Measurements from ENCODE around the gene SLC25A38.
"Not testable (repeated sequence)": the region's sequence is repeated elsewhere in the genome, so short reads cannot be mapped to it uniquely, and the experiment has no call there.

The SLC25A38 gene

GRCh38 chr3:39413691-39414420, 30.7 kb downstream of the SLC25A38 start:
- no peaks in the 10 kb centered on the region for H3K79me2 ChIP-seq
- no peaks in the 10 kb centered on the region for H3K9me3 ChIP-seq (ENCODE audit: control insufficient read depth, low read length)
- H3K27me3 ChIP-seq (ENCODE audit: control insufficient read depth, insufficient read depth, low read length), result no peaks in the 10 kb centered on the region
- no peak overlapping the region for H3K4me2 ChIP-seq (ENCODE audit: low read length)
- H3K4me1 ChIP-seq, result peaks cover 9% of the 10 kb centered on the region
- H3K27ac ChIP-seq, result peak overlapping the region; percentile 1
- no peak overlapping the region for H3K4me3 ChIP-seq (ENCODE audit: low read depth, low read length)
- no peak overlapping the region for H2AFZ ChIP-seq
- TF ChIP-seq CTCF (IDR thresholded peaks at IDR 0.05), result no peak
- H3K9ac ChIP-seq, result no peak overlapping the region
- H3K36me3 ChIP-seq (ENCODE audit: control insufficient read depth, insufficient read depth, low read length), result no peaks in the 10 kb centered on the region

- no peak overlapping the region for H3K4me2 ChIP-seq (ENCODE audit: low read length)
- H3K4me3 ChIP-seq (ENCODE audit: low read depth, low read length), result no peak overlapping the region
- TF ChIP-seq CTCF (IDR thresholded peaks at IDR 0.05), result no peak
- no peaks in the 10 kb centered on the region for H3K79me2 ChIP-seq
- no peaks in the 10 kb centered on the region for H3K36me3 ChIP-seq (ENCODE audit: control insufficient read depth, insufficient read depth, low read length)
- peaks cover 10% of the 10 kb centered on the region for H3K4me1 ChIP-seq
- H2AFZ ChIP-seq, result no peak overlapping the region
- H3K27ac ChIP-seq, result no peak overlapping the region
- H3K9ac ChIP-seq, result no peak overlapping the region
- H3K27me3 ChIP-seq (ENCODE audit: control insufficient read depth, insufficient read depth, low read length), result no peaks in the 10 kb centered on the region
- no peaks in the 10 kb centered on the region for H3K9me3 ChIP-seq (ENCODE audit: control insufficient read depth, low read length)
Observed at GRCh38 chr3:39414421-39414907, 31.3 kb downstream of the SLC25A38 start.

- H3K79me2 ChIP-seq; H3K36me3 ChIP-seq (ENCODE audit: control insufficient read depth, insufficient read depth, low read length); H3K27ac ChIP-seq; H3K4me2 ChIP-seq (ENCODE audit: low read length); H3K4me3 ChIP-seq (ENCODE audit: low read depth, low read length); H3K9ac ChIP-seq; H3K27me3 ChIP-seq (ENCODE audit: control insufficient read depth, insufficient read depth, low read length); H3K9me3 ChIP-seq (ENCODE audit: control insufficient read depth, low read length); H2AFZ ChIP-seq: not testable (repeated sequence)
- peaks cover 17% of the 10 kb centered on the region for H3K4me1 ChIP-seq
Observed at GRCh38 chr3:39415302-39415701, 32.1 kb downstream of the SLC25A38 start.

- peaks cover 17% of the 10 kb centered on the region for H3K4me1 ChIP-seq
- no peak overlapping the region for H3K9ac ChIP-seq
- no peak overlapping the region for H3K4me2 ChIP-seq (ENCODE audit: low read length)
- no peaks in the 10 kb centered on the region for H3K79me2 ChIP-seq
- TF ChIP-seq CTCF (IDR thresholded peaks at IDR 0.05), result no peak
- H3K27me3 ChIP-seq (ENCODE audit: control insufficient read depth, insufficient read depth, low read length), result no peaks in the 10 kb centered on the region
- H3K36me3 ChIP-seq (ENCODE audit: control insufficient read depth, insufficient read depth, low read length), result no peaks in the 10 kb centered on the region
- no peak overlapping the region for H3K4me3 ChIP-seq (ENCODE audit: low read depth, low read length)
- H3K9me3 ChIP-seq (ENCODE audit: control insufficient read depth, low read length), result no peaks in the 10 kb centered on the region
- no peak overlapping the region for H3K27ac ChIP-seq
- H2AFZ ChIP-seq, result no peak overlapping the region
Observed at GRCh38 chr3:39415983-39416382, 32.8 kb downstream of the SLC25A38 start.

- not testable (repeated sequence) for H3K36me3 ChIP-seq (ENCODE audit: control insufficient read depth, insufficient read depth, low read length); H3K9ac ChIP-seq; H3K4me2 ChIP-seq (ENCODE audit: low read length); H3K9me3 ChIP-seq (ENCODE audit: control insufficient read depth, low read length); H3K27ac ChIP-seq; H3K27me3 ChIP-seq (ENCODE audit: control insufficient read depth, insufficient read depth, low read length); H3K4me3 ChIP-seq (ENCODE audit: low read depth, low read length); H3K79me2 ChIP-seq; H2AFZ ChIP-seq
- H3K4me1 ChIP-seq, result peaks cover 17% of the 10 kb centered on the region
Observed at GRCh38 chr3:39416998-39417397, 33.8 kb downstream of the SLC25A38 start.

- H3K27ac ChIP-seq; H3K79me2 ChIP-seq; H3K4me2 ChIP-seq (ENCODE audit: low read length); H3K4me3 ChIP-seq (ENCODE audit: low read depth, low read length); H3K9ac ChIP-seq; H2AFZ ChIP-seq; H3K27me3 ChIP-seq (ENCODE audit: control insufficient read depth, insufficient read depth, low read length); H3K9me3 ChIP-seq (ENCODE audit: control insufficient read depth, low read length); H3K36me3 ChIP-seq (ENCODE audit: control insufficient read depth, insufficient read depth, low read length): not testable (repeated sequence)
- H3K4me1 ChIP-seq, result peaks cover 17% of the 10 kb centered on the region
Observed at GRCh38 chr3:39418556-39419225, 35.5 kb downstream of the SLC25A38 start.
